SK-N-MC (cell line): ENCODE results near the gene GATA2.

Experiments used
- DNase-seq: peaks from one replicate; pipeline ENCODE4 v3.0.0-alpha.2; 2011; ENCODE audit warnings: low read depth, low spot score
- H3K27ac ChIP-seq: fragments of 200-600 bp; sonication (generic); 2 replicates; pipeline ENCODE4 v1.5.1; 2016; ENCODE audit warnings: mixed run types
- H3K36me3 ChIP-seq: fragments of 200-600 bp; sonication (generic); 2 replicates; pipeline ENCODE4 v1.6.1; 2017; ENCODE audit warnings: antibody characterized with exemption, low read length, mixed read lengths; ENCODE audit not compliant: insufficient read depth
- H3K4me3 ChIP-seq: fragments of 200-600 bp; sonication (generic); 2 replicates; pipeline ENCODE4 v1.5.1; 2016
- H3K9ac ChIP-seq: fragments of 200-600 bp; sonication (generic); 2 replicates; pipeline ENCODE4 v1.8.0; 2017; ENCODE audit warnings: mixed run types, mixed read lengths; ENCODE audit not compliant: insufficient read length
- H3K9me3 ChIP-seq: fragments of 200-600 bp; sonication (generic); 2 replicates; pipeline ENCODE4 v1.6.1; 2017; ENCODE audit warnings: low read depth, mild to moderate bottlenecking, antibody characterized with exemption, low read length, moderate library complexity, mixed read lengths
- EZH2 ChIP-seq: fragments of 200-600 bp; sonication (generic); IDR thresholded peaks from one replicate; pipeline ENCODE4 v1.6.1; 2017; ENCODE audit warnings: antibody characterized with exemption
- FOXP2 ChIP-seq: optimal IDR thresholded peaks from 2 replicates; pipeline ENCODE3; 2011; ENCODE audit warnings: mild to moderate bottlenecking, moderate library complexity; ENCODE audit not compliant: insufficient read depth; ENCODE audit errors: extremely low read length, control extremely low read depth
- POLR2AphosphoS5 ChIP-seq: IDR thresholded peaks from 2 replicates; pipeline ENCODE4 v1.6.1; 2012; ENCODE audit warnings: mild to moderate bottlenecking, low read depth, low read length, borderline replicate concordance

GATA2 gene

DNA sequence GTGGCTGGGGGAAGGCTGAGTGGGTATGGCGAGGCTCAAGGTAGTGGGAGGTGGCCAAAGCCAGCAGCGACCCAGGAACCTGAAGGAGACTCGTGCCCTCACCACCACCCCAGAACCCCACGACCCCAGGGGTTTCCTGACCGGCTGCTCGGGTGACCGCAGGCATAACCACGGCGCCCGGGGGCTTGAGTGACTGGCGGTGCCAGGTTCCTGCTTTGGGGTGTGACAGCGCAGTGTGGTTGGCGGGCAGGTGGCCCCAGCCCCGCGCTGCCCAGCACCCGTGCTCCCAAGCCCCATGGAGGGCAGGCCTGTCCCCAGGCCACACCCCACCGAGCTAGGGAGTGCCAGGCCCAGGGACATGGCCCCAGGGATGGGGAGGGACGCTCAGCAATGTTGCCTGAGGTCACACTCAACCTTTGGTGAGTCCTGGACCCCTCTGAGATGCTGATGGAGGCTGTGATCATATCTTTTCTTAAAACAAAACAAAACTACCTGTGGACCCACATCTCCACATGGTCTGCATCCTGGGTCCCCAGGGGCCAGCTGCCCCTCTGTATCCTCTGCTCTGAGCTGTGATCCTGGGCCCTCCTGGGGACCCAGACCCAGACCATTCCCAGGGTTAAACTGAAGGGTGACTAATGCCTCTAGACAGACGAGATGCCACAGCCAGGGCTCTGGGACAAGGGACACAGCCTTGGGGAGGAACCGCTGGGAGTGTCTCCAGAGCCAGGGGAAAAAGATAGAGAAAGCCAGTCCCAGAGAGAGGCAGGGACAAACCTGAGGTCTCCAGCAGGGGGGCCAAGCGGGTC, 39.3 kb downstream of the GATA2 start:
- Histone ChIP-seq H3K9me3 (no peaks in the 10 kb centered on the region), H3K9ac (no peak overlapping the region), H3K27ac (no peak overlapping the region), H3K36me3 (no peaks in the 10 kb centered on the region), H3K4me3 (no peak overlapping the region)
- no peak for TF ChIP-seq POLR2AphosphoS5
- no peak for TF ChIP-seq FOXP2
- TF ChIP-seq EZH2 = no peak
- DNase-seq = no peak

DNA sequence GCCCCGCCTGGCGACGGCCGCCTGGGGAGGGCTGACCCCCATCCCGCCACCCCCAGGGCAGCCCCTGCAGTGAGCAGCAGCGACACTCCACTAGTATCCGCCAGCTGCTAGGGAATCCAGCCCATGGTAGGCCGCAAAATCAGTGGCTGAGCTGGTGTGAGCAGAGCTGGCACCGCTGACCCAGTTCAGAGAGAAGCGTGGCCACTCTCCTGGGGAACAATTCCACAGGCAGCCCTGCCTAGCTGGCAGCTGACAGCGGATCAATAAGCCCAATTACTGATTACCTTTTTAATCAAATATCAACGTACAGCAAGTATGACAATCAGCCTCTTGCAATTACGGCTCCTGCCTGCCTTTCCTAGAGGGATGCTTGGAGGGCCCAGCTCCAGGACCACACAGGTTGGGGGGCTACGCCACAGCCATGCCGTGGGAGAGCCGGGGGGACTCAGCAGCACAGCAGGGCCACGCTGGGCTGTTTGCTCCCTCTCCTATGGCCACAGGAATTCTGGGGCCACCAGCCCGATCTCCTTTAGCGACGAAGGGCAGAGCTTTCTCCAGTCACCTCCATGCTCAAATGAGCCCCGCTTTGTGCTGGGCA, 40.2 kb downstream of the GATA2 start:
- Histone ChIP-seq H3K9ac (no peak overlapping the region), H3K36me3 (no peaks in the 10 kb centered on the region)

DNA sequence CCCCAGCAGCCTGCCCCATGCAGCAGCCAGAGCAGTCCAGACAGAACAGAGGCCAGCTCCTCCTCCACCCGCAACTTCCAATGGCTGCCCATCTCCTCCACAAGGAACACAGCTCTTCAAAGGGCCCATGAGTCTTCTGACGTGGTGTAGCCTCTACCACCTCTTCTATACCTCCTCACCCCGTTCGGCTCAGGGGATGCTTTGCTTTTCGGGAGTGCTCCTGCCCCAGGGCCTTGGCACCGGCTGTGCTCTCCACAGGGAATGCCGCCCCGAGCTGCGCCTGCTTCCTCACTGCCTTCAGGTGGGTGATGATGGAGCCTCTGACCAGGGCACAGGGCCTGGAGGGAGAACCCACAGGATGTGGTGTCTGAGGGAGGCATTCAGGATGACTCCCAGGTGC, 40.9 kb downstream of the GATA2 start:
- TF ChIP-seq POLR2AphosphoS5 = no peak
- no peak for TF ChIP-seq FOXP2
- TF ChIP-seq EZH2 = no peak
- H3K9ac ChIP-seq = no peak overlapping the region
- no peak overlapping the region for H3K27ac ChIP-seq

More for the DNA sequence above, 40.2 kb downstream of the GATA2 start:
- TF ChIP-seq EZH2 (no peak), FOXP2 (no peak), POLR2AphosphoS5 (no peak)
- Histone ChIP-seq H3K9me3 (no peaks in the 10 kb centered on the region), H3K27ac (no peak overlapping the region), H3K4me3 (no peak overlapping the region)
- DNase-seq = no peak

DNA sequence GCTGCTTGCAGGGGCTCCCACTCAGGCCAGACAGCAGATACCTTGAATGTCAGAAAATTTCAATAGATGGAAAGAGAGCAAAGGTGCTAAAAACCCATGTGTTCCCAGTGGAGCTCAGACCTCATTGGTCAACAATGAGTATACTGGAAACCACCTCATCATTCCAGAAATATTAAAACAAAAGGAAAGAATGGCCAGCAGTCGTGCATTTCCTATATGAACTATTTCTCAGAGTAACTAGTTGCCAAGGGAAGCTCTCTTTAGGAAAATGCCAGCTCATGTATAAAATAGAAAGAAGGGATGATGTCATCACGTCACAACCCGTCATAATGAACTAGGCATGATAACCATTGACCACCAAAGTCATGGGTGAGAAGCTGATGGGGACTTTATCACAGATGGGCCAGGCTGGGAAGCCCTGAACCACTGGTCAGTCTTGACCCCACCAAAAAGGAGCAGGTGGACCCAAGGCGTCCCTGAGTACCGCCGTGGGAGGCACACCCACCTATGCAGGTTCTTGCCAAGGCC, 43.8 kb downstream of the GATA2 start:
- Histone ChIP-seq H3K4me3 (no peak overlapping the region), H3K9ac (no peak overlapping the region), H3K36me3 (no peaks in the 10 kb centered on the region), H3K9me3 (no peaks in the 10 kb centered on the region), H3K27ac (no peak overlapping the region)
- TF ChIP-seq FOXP2 (no peak), POLR2AphosphoS5 (no peak), EZH2 (no peak)
- DNase-seq = no peak

More for the DNA sequence above, 40.9 kb downstream of the GATA2 start:
- Histone ChIP-seq H3K4me3 (no peak overlapping the region), H3K9me3 (no peaks in the 10 kb centered on the region), H3K36me3 (no peaks in the 10 kb centered on the region)
- no peak for DNase-seq

DNA sequence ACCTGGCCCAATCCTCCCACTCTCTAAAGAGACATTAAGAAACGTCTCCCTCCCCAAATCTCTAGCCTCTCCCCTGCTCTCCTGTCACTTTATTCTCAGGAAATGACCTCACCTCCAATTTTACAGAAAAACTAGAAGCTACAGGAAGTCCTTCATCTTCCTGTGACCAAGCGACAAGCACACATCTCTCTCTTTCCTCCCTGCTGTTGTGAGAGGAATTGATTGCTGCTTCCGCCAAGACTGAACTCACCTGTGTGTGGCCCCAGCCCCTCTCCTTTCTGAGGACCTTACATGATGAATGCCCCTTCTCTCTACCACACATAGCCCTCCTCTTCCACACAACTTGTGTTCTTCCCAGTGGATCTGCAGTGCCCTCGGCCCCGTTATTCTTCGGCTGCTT, 44.5 kb downstream of the GATA2 start:
- Histone ChIP-seq H3K9me3 (no peaks in the 10 kb centered on the region), H3K36me3 (no peaks in the 10 kb centered on the region), H3K4me3 (no peak overlapping the region), H3K9ac (no peak overlapping the region), H3K27ac (no peak overlapping the region)
- DNase-seq = no peak
- TF ChIP-seq POLR2AphosphoS5 (no peak), FOXP2 (no peak), EZH2 (no peak)

DNA sequence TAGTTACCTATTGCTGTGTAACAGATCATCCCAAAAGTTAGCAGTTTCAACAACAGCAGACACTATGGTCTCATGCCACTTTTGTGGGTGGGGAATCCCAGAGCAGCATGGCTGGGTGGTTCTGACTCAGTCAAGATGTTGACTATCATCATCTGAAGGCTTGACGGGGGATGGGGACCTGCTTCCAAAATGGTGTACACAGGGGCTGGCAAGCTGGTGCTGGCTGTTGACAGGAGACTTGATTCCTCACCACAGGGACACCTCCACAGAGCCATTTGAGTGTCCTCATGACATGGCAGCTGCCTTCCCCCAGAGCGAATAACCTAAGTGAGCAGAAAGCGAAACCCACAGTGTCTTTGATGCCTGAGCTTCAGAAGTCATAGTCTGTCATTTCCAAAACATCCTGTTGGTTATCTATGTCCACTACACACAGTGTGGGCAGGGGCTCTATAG, 45.4 kb downstream of the GATA2 start:
- no peaks in the 10 kb centered on the region for H3K9me3 ChIP-seq
- H3K27ac ChIP-seq = no peak overlapping the region
- TF ChIP-seq POLR2AphosphoS5 (no peak), EZH2 (no peak), FOXP2 (no peak)
- H3K4me3 ChIP-seq = no peak overlapping the region
- no peak overlapping the region for H3K9ac ChIP-seq
- H3K36me3 ChIP-seq = no peaks in the 10 kb centered on the region
- no peak for DNase-seq

DNA sequence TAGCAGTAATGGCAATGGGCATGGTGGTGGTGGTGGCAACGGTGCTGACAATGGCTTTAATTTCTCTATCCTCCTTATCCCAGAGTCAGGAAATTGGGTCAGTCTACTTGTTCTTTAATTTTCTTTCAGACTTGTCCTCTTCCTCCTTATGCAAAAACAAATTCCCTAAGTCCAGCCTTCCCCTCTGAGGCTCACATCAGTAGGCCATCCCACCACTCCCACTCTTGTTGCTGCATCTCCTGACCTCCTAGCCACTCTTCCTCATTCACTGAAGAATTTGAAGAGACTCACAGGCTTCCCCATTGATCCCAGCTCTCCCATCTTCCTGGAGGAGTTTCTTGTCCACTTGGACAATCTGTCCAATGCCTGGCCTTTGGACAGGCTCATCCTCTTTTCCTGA, 46.2 kb downstream of the GATA2 start:
- TF ChIP-seq POLR2AphosphoS5 = no peak
- TF ChIP-seq FOXP2 = no peak
- no peak for TF ChIP-seq EZH2
- no peak for DNase-seq
- H3K27ac ChIP-seq = no peak overlapping the region
- H3K36me3 ChIP-seq = no peaks in the 10 kb centered on the region
- H3K9me3 ChIP-seq = no peaks in the 10 kb centered on the region
- no peak overlapping the region for H3K4me3 ChIP-seq
- no peak overlapping the region for H3K9ac ChIP-seq

DNA sequence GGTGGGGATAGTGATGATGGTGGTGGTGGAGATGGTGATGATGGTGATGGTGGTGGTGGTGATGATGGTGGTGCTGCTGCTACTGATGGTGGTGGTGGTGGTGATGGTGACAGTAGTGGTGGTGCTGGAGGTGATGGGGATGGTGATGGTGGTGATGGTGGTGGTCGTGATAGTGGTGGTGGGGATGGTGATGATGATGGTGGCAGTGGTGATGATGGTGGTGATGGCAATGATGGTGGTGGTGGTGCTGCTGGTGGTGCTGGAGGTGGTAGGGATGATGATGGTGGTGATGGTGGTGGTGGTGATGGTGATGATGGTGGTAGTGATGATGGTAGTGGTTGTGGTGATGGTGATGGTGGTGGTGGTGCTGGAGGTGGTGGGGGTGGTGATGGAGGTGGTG, 47.6 kb downstream of the GATA2 start:
- Histone ChIP-seq H3K4me3 (no peak overlapping the region), H3K36me3 (no peaks in the 10 kb centered on the region), H3K27ac (no peak overlapping the region), H3K9me3 (no peaks in the 10 kb centered on the region), H3K9ac (no peak overlapping the region)
- TF ChIP-seq POLR2AphosphoS5 = no peak
- no peak for TF ChIP-seq EZH2
- TF ChIP-seq FOXP2 = no peak
- DNase-seq = no peak
